Eye (tissue), 1 donor: ENCODE measurements around the gene CAMK2N2.

Source experiments
- DNase-seq: peaks from one replicate; pipeline ENCODE4 v3.0.0-alpha.2; 2015

Gene CAMK2N2

DNA sequence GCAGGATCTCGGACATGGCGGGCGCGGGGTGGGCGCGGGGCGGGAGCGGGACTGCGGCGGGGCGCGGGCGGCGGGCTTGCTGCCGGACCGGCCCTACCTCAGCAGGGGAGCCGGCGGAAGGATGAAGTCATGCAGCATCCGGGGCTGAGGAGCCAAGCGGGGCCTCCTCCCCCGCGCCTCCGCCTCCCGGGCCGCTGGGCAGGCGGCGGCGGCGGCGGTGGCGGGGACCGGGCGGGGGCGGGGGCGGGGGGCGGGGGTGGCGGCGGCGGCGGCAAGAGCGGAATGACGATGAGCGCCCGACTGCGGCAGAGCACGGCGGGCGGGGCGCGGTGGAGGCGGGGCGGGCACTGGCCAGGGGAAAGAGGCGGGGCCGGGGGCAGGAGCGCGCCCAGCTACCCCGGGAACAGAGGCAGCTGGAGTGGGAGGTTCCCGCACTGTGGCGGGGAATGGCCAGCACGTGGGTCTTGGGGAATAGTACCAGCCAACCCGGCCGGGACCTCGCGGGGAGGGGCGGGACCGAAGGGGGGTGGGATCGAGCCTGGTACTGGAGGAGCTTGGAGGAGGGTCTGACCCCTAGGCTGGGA, at the start of gene CAMK2N2:
TSS of gene CAMK2N2 (minus strand) at position 284 of the 584 bp plus-strand sequence. CDS start at position 16, 268 bp downstream.
- DNase-seq: no peak

DNA sequence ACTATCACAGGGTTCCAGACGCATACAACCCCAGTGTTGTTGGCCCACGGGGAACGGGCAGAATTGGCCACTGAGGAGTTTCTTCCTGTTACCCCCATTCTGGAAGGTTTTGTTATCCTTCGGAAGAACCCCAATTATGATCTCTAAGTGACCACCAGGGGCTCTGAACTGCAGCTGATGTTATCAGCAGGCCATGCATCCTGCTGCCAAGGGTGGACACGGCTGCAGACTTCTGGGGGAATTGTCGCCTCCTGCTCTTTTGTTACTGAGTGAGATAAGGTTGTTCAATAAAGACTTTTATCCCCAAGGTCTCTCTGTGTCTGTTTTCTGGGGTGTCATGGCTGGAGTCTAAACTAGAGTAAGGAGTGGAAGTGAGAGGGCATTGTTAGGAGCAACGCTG, 47.4 kb upstream of the CAMK2N2 start:
- no peak for DNase-seq

DNA sequence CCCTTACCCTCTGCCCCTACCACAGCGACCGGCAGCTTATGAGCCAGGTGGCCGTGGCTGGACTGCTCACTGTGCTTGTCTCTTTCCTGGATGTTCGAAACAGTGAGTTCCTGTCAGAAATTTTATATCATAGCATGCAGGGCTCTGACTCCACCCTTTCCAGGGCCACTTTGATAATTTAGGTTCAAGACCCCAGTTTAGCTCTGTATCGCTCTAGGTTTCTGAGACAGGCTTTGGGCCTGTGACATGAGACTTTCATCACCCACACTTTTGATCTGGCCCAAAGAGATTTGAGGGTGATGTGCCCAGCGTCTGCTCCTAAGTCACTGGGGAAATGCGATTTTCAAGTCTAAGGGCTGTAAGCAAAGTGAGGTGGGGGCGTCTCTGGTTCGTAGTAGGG, 46.6 kb upstream of the CAMK2N2 start:
- DNase-seq: no peak

DNA sequence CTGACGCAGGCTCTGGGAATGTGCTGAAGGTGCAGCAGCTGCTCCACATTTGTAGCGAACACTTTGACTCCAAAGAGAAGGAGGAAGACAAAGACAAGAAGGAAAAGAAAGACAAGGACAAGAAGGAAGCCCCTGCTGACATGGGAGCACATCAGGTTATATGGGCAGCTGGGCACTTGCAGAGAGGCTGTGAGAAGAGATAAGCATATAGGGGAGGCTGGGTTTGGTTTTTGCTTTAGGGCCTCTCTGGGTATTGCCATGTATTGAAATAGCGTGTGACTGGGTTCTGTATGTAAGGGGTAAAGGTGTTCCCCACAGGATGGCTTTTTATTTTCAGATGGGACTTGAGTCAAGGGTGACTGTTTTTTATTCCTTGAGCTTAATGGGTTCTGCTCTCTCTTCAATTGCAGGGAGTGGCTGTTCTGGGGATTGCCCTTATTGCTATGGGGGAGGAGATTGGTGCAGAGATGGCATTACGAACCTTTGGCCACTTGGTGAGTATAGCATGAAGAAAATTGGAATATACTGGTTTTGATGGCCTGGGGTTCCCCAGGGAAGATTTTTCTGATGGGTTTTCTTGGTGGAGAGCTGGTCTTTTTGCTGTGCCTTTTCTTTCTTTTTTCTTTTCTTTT, 45.1 kb upstream of the CAMK2N2 start:
- DNase-seq: no peak

DNA sequence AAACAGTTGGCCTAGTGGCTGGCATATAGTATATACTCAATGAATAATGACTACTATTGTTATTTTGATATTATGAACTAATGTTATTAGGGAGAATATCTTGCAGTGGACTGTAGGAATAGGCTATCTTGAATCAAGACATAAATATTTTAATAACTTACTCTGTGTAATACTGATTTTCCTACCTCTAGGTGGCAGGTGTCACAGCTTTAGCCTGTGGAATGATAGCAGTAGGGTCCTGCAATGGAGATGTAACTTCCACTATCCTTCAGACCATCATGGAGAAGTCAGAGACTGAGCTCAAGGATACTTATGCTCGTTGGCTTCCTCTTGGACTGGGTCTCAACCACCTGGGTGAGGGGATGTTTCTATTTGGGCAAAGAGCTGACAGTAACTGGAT, 44.2 kb upstream of the CAMK2N2 start:
- DNase-seq: no peak

DNA sequence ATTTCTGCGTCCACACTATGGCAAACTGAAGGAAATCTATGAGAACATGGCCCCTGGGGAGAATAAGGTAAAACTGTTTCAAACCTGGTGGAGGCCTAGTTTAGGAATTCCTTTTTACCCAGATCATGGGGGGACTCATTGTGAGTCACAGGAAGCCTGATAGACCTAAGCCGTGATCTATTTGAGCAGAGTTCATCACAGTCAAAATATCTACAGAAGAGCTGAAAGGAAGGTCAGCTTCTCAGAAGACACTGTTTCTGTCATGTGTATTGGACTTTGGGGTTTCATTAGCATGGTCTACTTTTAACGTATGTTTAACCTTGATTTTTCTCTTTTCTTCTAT, 39.0 kb upstream of the CAMK2N2 start:
- DNase-seq: no peak

DNA sequence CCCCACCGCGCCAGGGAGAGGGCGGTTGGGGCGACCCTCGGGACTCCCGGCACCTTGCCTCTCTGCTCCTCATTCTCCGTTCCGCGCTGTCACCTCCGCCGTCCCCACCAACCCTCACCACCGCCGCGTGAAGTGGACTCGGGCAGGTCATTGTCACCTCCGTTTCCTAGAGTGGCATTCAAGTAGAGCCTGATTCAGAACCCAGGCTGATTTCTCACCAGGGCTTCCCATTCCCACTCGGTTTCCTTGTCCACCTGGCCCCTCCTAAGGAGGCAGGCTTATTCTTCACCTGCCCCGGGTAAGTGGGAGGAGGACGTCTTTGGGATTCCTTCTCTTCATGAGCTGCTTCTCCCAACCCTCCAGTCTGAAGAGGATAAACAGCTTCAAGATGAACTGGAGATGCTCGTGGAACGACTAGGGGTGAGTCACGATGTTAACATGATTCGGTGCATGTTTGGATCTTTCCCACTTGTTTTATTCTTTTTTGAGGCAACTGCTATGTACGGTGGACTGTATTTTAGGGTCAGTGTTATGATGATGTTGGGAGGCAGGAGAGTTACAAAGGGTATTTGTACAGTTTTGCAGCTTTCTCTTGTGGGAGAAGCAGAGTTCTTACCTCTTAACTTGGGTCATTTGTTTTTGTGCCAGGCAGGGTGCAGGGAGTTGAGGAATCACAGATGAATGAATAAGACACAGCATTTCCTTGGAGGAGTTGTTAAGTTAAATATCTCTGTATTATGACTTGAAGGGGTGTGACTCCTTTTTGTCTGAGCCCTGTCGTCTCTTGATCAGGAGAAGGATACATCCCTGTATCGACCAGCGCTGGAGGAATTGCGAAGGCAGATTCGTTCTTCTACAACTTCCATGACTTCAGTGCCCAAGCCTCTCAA, 38.4 kb upstream of the CAMK2N2 start:
- DNase-seq: no peak

DNA sequence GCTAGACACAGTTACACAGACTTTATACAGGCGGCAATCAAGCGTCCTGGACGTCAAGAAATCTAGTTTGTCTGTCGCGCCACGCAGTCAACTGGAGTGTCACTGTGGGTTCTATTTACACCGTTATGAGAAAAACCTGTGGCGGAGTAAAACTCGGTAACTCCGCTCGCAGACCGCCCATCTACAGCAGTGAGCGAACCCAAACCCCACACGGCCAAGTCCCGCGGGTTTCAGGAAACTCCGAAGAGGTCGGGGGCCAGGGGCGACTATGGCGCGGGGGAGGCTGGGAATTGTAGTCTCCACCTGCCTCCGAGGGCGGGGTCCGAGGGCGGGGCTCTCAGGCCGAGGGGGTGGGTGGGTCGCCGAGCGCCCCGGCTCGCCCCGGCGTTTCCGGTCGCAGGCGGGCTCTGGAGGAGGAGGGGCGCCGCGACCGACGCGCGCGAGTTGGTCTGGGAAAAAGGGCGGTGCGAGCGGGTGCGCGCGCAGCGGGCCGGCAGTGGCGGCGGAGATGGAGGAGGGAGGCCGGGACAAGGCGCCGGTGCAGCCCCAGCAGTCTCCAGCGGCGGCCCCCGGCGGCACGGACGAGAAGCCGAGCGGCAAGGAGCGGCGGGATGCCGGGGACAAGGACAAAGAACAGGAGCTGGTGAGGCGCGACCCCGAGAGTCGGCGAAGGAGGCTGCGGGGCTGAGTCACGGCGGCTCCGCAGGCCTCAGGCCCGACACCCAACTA, 37.6 kb upstream of the CAMK2N2 start, which contains the start of gene PSMD2:
TSS of gene PSMD2 (plus strand) at position 483 of the 729 bp plus-strand sequence. CDS start at position 509, 26 bp downstream.
- peak; percentile 98 for DNase-seq

DNA sequence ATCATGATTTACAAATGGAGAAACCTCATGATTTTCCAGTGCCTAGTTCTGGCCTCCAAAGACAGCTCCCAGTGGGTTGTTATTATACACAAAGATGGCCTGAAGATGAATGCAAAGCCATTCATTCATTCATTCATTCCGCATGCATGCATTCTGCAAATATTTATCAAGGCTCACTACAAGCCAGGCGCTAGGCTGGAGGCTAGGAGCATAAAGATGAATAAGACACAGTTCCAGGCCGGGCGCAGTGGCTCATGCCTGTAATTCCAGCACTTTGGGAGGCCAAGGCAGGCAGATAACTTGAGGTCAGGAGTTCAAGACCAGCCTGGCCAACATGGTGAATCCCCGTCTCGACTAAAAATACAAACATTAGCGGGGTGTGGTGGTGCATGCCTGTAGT, 35.3 kb upstream of the CAMK2N2 start:
- no peak for DNase-seq

DNA sequence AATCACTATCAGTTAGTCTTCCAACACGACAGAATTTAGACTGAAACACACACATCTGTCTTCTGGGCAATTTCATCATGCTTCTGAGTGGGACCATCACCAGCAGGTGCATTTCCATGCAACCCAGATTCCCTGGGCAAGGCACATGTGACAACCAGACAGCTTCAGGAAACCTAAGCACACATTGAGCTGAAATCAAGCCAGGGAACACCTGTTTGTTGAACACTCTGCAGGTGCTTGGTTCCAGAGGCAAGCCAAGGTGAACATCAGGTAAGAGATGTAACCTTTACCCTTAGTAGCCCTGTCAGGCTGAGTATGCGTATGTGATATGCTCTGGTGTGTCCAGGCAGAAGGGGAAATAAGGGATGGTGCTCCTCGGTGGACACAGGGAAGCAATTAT, 34.4 kb upstream of the CAMK2N2 start:
- no peak for DNase-seq

DNA sequence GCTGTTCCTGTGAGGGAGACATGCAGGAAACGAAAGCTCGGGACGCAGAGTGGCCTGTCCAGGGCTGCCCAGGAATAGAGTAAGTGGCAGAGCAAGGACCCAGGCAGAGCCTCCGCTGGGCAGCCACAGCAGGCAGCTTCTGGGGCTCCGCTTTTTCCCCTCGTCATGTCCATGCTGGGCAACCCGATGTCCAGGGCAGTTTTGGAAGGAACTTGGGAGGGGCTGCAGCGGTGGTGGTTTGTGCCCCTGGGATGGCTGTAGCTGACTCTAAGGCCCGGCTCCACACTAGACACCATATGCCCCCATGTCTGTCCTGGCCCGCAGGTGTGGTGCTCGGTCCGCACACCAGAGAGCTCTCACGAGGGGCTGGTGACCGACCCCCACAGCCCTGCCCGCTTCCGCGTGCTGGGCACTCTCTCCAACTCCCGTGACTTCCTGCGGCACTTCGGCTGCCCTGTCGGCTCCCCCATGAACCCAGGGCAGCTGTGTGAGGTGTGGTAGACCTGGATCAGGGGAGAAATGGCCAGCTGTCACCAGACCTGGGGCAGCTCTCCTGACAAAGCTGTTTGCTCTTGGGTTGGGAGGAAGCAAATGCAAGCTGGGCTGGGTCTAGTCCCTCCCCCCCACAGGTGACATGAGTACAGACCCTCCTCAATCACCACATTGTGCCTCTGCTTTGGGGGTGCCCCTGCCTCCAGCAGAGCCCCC, 30.5 kb upstream of the CAMK2N2 start:
- no peak for DNase-seq

DNA sequence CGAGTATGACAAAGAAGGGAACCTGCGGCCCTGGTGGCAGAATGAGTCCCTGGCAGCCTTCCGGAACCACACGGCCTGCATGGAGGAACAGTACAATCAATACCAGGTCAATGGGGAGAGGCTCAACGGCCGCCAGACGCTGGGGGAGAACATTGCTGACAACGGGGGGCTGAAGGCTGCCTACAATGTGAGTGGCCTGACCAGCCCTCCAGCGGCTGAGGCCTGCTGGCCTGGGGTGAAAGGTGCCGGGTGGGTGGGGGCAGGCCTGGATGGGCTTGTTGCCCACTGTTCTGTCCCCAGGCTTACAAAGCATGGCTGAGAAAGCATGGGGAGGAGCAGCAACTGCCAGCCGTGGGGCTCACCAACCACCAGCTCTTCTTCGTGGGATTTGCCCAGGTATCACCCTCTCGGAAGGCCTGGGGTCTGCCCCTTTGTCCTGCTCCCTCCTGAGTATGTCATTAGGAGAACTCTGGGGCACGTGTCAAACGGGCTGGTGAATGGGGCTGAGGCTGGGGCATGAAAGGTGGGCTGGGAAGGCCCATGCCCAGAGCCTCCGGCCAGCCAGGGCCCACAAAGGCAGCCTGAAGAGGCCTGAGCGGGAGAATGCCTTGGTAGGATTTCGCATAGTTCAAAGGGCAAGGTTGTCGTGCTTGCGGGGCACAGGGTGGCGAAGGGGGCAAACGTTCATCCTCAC, 29.8 kb upstream of the CAMK2N2 start:
- DNase-seq: no peak

DNA sequence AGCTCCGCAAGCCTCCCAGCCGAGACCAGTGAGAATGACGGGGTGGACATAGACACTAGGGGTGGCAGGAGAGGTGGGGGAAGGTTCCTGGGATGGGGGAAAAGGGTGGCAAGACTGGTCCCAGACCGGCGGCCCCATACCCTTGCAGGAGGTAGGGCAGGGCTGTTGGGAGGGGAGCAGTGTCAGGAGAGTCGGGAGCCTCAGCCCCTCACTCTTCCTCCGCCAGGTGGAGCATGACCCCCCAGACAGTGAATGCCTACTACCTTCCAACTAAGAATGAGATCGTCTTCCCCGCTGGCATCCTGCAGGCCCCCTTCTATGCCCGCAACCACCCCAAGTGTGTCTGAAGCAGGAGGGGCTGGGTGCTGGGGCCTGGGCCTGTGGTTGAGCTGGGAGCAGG, 29.0 kb upstream of the CAMK2N2 start:
- no peak for DNase-seq

DNA sequence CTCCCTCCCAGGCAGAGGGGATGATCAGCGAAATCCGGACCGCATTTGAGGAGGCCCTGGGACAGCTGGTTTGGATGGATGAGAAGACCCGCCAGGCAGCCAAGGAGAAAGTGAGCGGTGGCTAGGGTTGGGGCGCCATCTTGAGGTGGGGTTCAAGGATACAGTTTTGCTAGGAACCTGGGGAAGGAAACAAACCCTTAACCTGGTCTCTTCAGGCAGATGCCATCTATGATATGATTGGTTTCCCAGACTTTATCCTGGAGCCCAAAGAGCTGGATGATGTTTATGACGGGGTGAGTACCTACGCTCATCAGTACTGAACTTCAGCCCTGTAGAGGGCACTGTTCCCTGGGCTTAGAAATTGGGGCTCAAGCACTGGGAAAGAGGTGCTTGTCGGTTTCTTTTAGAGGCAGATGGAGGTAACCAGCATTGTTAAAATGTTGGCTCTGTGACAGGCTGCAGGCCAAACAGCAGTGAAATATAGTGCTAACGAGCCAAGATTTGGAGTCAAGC, 28.1 kb upstream of the CAMK2N2 start:
- DNase-seq: peak; percentile 53

DNA sequence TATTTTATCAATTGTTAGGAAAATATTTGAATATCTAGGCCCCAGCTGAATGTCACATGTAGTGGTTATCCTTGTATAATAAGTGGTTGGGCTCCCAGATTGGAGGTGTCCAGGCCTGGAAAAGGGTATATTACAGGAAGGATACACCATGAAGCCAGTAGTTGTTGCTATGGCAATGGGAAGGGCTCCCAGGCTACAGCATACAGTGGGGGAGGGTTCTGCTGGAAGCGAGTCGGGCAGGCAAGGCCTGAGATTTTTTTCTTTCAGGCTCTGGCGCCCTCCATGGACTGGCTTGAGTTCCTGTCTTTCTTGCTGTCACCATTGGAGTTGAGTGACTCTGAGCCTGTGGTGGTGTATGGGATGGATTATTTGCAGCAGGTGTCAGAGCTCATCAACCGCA, 23.3 kb upstream of the CAMK2N2 start:
- peak; percentile 76 for DNase-seq

DNA sequence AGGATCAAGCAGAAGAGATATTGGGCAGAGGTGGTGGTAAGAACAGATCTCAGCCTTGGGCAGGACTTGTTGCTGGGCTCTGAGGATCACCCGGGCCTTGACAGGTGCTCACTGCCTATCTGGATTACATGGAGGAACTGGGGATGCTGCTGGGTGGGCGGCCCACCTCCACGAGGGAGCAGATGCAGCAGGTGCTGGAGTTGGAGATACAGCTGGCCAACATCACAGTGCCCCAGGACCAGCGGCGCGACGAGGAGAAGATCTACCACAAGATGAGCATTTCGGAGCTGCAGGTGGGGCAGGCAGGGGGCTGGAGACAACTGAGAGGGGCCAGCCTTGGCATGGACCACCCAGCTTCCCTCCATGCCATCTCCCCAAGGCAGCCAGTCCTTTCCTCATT, 22.3 kb upstream of the CAMK2N2 start:
- DNase-seq: no peak

DNA sequence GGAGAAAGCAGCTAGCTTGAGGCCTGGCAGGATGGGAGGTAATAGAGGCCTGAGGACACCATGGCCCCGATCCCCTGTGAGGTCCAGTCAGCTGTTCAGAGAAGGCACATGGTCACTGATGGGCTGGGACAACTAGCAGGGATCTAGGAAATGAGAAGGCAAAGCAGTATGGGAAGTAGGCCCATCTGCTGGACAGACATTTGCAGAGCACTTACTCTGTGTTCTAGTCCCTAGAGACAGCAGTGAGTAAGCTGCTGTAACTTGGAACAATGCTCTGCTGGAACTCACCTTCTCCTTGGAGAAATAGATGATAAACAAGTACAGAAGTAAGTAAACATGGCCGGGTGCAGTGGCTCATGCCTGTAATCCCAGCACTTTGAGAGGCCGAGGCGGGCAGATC, 21.6 kb upstream of the CAMK2N2 start:
- DNase-seq: no peak

DNA sequence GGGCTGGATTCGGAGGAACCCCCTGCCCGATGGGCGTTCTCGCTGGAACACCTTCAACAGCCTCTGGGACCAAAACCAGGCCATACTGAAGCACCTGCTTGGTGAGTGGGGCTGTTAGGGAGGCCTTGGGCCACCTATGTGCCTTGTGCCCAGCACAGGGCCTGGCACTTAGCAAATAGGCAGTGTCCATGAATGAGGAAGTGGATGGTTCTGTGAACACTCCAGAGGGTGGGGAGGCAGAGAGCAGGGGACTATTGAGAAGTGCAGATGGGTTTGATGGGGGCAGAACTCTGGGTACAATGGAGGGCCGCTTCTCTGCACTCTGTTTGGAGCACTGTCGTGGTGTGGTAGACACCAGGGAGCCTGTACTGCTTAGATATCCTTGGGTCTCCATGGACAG, 16.0 kb upstream of the CAMK2N2 start:
- DNase-seq: no peak

DNA sequence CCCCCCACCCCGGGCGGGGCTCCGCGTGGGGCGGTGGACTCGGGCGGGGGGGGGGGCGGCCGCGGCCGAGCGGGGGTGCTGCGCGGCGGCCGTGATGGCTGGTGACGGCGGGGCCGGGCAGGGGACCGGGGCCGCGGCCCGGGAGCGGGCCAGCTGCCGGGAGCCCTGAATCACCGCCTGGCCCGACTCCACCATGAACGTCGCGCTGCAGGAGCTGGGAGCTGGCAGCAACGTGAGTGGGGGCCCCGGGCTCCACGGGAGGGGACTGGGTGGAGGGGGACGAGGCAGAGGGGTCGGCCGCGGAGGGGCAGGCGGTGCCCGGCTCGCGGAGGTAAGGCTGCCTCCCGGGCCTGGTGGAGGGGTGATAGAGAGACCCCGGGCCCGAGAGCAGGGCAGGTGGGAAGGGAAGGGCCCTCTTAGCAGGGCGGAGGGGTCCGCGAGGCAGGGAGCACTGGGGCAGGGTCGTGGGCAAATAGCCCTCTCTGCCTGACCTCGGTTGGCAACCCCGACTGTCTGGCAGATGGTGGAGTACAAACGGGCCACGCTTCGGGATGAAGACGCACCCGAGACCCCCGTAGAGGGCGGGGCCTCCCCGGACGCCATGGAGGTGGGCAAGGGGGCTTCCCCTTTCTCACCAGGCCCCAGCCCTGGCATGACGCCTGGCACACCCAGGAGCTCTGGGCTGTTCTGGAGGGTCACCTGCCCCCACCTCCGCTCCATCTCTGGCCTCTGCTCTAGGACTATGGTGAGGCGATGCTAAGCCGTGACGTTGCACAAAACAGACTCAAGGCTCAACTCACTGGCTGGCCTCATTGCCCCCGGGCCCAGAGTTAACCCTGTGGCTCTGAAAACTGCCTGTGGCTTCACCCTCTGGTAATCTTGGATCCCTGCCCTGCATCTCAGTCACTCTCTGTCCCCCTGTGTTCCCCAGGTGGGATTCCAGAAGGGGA, 14.9 kb upstream of the CAMK2N2 start, which contains the start of gene ECE2:
TSS of gene ECE2 (plus strand) at position 62 of the 950 bp plus-strand sequence. CDS start at position 194, 132 bp downstream.
- DNase-seq: peak; percentile 16

DNA sequence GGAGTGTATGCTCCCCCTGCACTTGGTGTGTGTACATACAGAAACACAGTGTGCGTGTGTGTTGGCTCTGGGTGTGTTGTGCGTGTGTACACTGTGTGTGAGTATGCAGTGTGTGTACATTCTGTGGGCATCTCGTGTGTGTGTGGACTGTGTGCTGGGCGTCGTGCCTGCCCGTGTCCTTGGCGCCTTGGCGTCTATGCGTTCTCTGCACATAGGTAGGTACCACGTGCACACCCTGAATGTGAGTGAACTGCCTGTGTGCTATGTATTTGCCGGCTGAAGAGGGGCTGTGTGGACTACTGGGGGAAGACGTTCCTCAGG, 14.0 kb upstream of the CAMK2N2 start:
- DNase-seq: no peak

DNA sequence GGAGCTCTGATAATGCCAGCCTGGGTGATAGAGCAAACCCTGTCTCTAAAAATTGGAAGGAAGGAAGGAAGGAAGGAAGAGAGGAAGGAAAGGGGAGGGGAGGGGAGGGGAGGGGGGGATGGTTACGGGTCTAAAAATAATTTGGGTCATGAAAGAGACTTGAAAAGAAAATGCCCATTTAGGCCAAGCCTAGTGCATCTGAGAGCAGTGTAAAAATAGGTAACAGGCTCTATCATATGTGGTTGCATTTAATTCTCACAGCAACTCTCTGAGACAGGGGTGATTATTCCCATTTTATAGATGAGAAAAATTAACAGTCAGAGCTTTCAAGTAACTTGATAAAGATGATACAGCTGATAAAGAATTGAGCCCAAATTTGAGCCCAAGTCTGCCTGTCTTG, 10.9 kb upstream of the CAMK2N2 start:
- no peak for DNase-seq
